Left ventricle myocardium inferior (tissue), 1 donor: ENCODE measurements around the gene FLACC1. TPM values are rescaled to one million over a fixed set of nuclear protein-coding genes. Genes with fewer than 3 reads are reported as not detected.

ENCODE experiments used
- DNase-seq: peaks from one replicate; pipeline ENCODE4 v3.0.0-alpha.2; 2020
- H3K27ac ChIP-seq: fragments of 200-600 bp; replicated peaks from 2 replicates; pipeline ENCODE4 v1.8.0; 2021
- H3K27me3 ChIP-seq: fragments of 200-600 bp; 2 replicates; pipeline ENCODE4 v1.8.0; 2021; ENCODE audit warnings: low read depth
- H3K36me3 ChIP-seq: fragments of 200-600 bp; 2 replicates; pipeline ENCODE4 v1.8.0; 2021
- H3K4me1 ChIP-seq: fragments of 200-600 bp; 2 replicates; pipeline ENCODE4 v1.8.0; 2021
- H3K4me3 ChIP-seq: fragments of 200-600 bp; 2 replicates; pipeline ENCODE4 v1.8.0; 2021; ENCODE audit warnings: mild to moderate bottlenecking, moderate library complexity
- H3K9me3 ChIP-seq: fragments of 200-600 bp; replicated peaks from 2 replicates; pipeline ENCODE4 v1.8.0; 2021
- CTCF ChIP-seq: fragments of 200-600 bp; IDR thresholded peaks from 2 replicates; pipeline ENCODE4 v1.8.0; 2021; ENCODE audit warnings: antibody characterized with exemption, mild to moderate bottlenecking, borderline replicate concordance
- intact Hi-C: fragments of 100-400 bp; cut with micrococcal nuclease; formaldehyde crosslinking; loops from one replicate; pipeline ENCODE4 v1.11.0; 2022
- total RNA-seq: library from RNA; stranded (reverse); fragmentation: NEBNext Ultra II Directional; extraction: Animal tissue kit (Norgen Biotek cat#: 25700); gene quantifications from one replicate; pipeline ENCODE4 v1.2.1, GENCODE V29; 2021
- donor health status: DM: no; HTN: yes; CAD: no; lungs with severe emphysema.

FLACC1 gene
- total RNA-seq, 1 donor from 2014 or later: 11.8 TPM

- Histone ChIP-seq H3K36me3 (peaks cover 42% of the 10 kb centered on the region), H3K4me1 (peaks cover 77% of the 10 kb centered on the region), H3K9me3 (no peaks in the 10 kb centered on the region), H3K4me3 (peak overlapping the region; percentile 55), H3K27me3 (no peaks in the 10 kb centered on the region), H3K27ac (peak overlapping the region; percentile 84)
- TF ChIP-seq CTCF: no peak
- no peak for DNase-seq
- intact Hi-C loops: no loop called here
These were observed 44.7 kb upstream of the FLACC1 start for GRCh38 chr2:201401815-201402214.

GRCh38 chr2:201396595-201396994 lies 39.5 kb upstream of the FLACC1 start:
- Histone ChIP-seq H3K27ac (no peak overlapping the region), H3K4me1 (peaks cover 25% of the 10 kb centered on the region), H3K36me3 (peaks cover 88% of the 10 kb centered on the region), H3K4me3 (no peak overlapping the region), H3K27me3 (no peaks in the 10 kb centered on the region), H3K9me3 (no peaks in the 10 kb centered on the region)
- DNase-seq: no peak
- no peak for TF ChIP-seq CTCF
- intact Hi-C loops: no loop called here

GRCh38 chr2:201383136-201383535 lies 26.0 kb upstream of the FLACC1 start:
- Histone ChIP-seq H3K36me3 (peaks cover 97% of the 10 kb centered on the region), H3K27me3 (no peaks in the 10 kb centered on the region), H3K27ac (no peak overlapping the region), H3K9me3 (no peaks in the 10 kb centered on the region), H3K4me3 (no peak overlapping the region), H3K4me1 (peaks cover 4% of the 10 kb centered on the region)
- no peak for TF ChIP-seq CTCF
- no peak for DNase-seq
- intact Hi-C loops: no loop called here

GRCh38 chr2:201378496-201379397 lies 21.6 kb upstream of the FLACC1 start:
- no peaks in the 10 kb centered on the region for H3K27me3 ChIP-seq
- H3K36me3 ChIP-seq: peaks cover 90% of the 10 kb centered on the region
- peaks cover 4% of the 10 kb centered on the region for H3K4me1 ChIP-seq
- no peak for DNase-seq
- no peak overlapping the region for H3K4me3 ChIP-seq
- H3K27ac ChIP-seq: no peak overlapping the region
- no peaks in the 10 kb centered on the region for H3K9me3 ChIP-seq
- no peak for TF ChIP-seq CTCF
- intact Hi-C loops: no loop called here

GRCh38 chr2:201377218-201377617 lies 20.1 kb upstream of the FLACC1 start:
- Histone ChIP-seq H3K36me3 (peaks cover 75% of the 10 kb centered on the region), H3K4me3 (no peak overlapping the region), H3K27ac (no peak overlapping the region), H3K27me3 (no peaks in the 10 kb centered on the region), H3K4me1 (no peaks in the 10 kb centered on the region), H3K9me3 (no peaks in the 10 kb centered on the region)
- intact Hi-C loops: no loop called here
- TF ChIP-seq CTCF: no peak
- DNase-seq: no peak
